Embryonic facial prominence (tissue), 1 donor: ENCODE data around the gene TMIE.

Source experiments
- DNase-seq: peaks from one replicate; pipeline ENCODE4 v3.0.0-alpha.2; 2016; ENCODE audit errors: extremely low spot score

TMIE gene

DNA sequence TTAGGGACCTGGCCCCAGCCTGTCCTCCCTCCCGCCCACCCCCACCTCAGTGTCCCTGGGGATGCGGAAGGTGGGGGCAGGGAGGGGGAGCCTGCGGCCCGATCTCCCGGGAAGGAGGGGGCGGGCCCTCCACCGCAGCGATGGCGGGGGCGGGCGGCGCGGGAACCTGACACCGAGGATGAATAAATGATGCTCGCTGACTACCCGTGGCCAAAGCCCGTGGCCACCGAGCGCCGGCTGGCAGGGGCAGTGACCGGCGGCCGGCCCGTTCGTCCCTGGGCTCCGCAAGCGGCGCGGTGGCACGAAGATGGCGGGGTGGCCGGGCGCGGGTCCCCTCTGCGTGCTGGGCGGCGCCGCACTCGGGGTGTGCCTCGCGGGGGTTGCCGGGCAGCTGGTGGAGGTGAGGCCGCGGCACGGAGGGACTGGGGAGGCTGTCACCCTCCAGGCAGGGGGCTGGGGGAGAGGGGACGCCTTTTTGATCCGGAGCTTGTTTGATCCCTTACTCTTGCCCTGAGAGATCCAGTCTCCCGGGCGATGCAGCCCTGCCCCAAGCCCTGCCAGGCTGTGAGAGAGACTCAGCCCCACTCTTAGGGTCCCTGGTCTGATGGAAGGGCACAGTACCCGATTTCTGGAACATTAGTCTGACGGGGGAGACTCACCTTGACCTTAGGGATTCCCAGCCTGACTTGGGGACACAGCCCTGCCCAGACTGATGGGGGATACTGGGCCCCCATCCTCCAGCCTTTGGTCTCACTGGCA is at the start of gene TMIE:
Gene TMIE (plus strand): TSS at position 212 of the 759 bp plus-strand sequence. CDS start 96 bp downstream, at position 308.
- no peak for DNase-seq

GRCh38 chr3:46655271-46655670 is 45.9 kb upstream of the TMIE start:
- no peak for DNase-seq

DNA sequence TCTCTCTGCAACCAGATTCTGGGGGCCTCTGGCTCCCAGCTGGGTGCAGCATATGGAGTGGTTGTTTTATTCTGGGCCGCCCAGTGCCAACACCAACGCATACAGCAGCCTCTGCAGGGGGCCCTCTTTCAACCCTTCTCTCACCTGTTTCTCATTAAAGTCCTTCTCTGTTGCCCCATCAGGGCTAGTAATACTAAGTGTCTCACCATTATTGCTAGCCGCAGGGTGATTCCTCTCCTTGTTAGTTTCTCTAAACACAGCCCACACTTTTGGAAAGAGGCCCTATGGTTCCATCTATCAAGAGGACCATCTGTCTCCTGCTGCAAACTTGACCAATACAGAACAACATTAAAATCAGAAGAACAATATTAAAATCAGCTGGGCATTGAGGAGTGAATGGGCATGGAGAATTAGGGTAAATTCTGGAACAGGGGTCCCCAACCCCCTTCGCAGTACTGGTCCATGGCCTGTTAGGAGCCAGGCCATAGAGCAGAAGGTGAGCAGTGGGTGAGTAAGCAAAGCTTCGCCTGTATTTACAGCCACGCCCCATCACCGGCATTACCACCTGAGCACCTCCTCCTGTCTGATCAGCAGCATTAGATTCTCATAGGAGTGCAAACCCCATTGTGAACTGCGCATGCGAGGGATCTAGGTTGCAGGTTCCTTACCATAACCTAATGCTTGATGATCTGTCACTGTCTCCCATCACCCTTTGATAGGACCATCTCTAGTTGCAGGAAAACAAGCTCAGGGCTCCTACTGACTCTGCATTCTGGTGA is 44.2 kb upstream of the TMIE start:
- no peak for DNase-seq

- DNase-seq, result no peak
Observed at GRCh38 chr3:46659285-46659684, 41.9 kb upstream of the TMIE start.

DNA sequence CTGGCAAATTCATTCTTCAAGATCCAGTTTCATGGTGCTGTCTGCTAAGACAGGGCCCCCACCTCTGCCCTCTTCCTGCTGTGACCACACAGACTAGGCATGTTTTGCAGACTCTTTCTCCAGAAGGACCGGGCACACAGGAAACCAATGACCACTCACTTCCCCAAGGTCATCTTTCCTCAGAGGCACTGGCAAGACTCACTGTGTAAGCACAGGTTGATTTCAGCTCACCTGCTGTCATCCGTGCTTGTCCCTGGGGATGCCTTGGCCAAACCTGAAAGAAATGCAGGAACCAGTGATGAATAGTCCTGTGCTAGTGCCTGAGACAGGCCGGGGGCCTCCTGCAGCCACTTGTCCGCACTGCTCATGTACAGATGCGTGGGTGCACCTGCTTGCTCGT is 41.2 kb upstream of the TMIE start:
- DNase-seq, result no peak

DNA sequence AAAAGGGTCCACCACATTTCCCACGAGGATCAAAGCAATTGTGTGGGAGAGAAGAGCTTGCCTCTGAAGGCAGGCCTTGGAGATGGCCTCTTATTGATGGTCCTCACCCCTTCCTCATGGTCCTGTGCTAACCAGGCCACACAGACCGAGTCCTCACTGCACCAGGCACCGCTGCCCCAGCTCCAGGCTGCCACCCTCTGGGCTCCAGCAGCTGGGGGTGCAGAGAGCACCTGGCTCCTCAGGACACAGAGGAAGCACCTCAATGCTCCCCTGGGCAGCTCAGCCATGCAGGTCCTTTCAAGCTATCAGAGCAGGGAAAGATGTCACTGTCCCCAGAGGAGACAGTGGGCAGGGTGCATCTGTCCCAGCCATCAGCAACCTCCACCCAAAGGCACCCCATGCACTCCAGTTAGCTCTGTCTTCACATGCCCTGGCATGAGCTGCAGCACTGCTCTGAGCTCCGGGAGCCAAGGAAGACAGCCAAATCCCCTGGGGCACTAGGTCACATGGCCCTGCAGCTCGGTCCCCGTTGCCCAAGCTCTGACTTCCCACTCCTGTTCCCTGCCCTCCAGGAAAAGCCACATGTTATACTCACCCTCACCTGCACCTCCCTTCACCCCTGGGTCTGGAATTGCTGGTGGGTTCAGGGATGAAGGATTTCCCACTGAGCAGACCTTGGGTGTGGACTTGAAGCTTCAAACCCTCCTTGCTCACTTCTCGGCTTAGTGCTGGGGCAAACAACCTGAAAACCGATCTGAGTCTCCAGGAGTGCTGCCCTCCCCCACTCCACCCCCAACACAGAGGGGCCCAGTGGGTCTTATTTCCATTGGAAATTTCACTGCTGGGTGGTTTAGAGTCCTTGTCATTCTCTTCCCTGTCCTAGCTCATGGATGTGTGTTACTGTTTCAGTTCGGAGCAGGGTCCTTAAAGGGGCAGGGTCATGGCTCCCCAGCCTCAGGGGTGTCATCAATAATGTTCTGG is 40.4 kb upstream of the TMIE start:
- DNase-seq, result no peak

GRCh38 chr3:46661776-46662766 is 39.1 kb upstream of the TMIE start:
- no peak for DNase-seq

- DNase-seq, result no peak
Observed at GRCh38 chr3:46662771-46663551, 38.2 kb upstream of the TMIE start.

GRCh38 chr3:46663591-46664135 is 37.5 kb upstream of the TMIE start:
- no peak for DNase-seq

DNA sequence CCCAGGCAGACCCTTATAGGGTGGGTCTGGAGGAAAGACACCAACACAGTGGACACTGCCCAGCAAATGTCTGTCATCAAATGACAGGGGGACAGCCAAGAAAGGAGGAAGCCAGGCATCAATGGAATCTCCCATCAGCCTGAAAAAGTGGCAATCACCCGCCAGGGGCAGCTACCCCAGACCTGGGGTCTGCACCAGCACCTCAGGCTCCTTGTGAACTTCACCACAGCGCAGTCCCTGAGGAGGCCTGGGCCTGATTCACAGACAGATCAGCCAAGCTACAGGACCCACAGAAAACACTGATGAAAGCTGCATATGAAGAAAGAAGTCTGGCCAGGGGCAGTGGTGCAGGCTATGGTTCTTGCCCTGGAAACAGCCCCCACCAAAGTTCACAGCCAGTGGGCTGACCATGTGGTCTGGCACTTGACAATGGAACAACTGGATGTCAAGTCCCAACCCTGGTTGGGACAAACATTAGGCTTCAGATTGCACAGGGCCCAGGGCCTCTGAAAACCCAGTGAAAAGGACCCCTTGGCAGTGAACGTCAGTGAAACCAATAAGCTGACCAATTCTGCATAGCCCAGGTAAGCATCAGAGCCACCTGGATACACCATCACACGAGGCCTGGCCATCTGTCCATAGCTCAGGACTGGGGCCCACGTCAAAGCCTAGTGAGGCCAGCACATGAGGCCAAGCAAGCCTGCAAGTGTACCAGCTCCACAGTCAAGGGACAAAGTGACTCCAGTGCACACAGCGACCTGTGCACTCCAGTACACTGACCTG is 36.8 kb upstream of the TMIE start:
- DNase-seq, result no peak

- DNase-seq, result no peak
Observed at GRCh38 chr3:46664971-46665762, 36.0 kb upstream of the TMIE start.

- no peak for DNase-seq
Observed at GRCh38 chr3:46665763-46666452, 35.3 kb upstream of the TMIE start.

DNA sequence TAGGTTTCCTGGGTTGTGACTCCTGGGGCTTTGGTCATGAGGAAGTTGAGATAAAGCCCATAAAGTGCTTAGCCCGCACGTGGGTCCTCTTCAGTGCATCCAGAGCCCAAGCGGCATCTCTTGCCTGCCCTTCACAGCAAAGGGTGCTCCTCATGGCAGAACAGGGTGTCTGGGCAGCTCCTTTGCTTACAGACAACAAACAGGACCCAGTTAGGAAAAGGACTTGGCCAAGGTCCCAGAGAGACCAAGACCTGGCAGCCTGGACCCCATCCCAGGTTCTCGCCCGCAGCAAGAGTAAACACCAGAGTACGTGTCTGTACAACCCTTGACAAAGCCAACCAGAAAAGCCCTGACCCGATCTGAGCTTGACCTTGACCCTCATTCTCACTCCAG is 34.7 kb upstream of the TMIE start:
- no peak for DNase-seq

- DNase-seq, result no peak
Observed at GRCh38 chr3:46667061-46667621, 34.1 kb upstream of the TMIE start.

GRCh38 chr3:46667657-46668056 is 33.5 kb upstream of the TMIE start:
- DNase-seq, result no peak

DNA sequence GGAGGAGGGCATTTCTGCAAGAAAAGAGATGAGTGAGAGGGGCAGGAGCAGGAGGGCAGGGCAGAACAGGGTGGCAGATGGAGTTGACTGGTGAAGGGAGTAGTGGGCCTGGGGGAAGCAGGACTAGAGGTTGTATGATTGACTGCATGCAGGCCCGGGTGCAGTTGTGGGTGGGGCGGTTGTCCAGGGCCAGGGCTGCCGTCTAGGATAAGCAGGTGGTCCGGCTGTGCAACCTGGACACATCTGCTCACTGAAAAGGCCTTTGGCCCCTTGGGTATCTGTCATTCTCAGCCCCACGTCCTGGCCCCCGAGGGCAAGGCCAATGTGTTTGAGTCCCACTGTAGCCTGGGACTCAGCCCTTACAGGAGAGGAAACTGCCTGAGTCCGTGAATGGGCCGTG is 33.1 kb upstream of the TMIE start:
- no peak for DNase-seq

- DNase-seq, result no peak
Observed at GRCh38 chr3:46668591-46668990, 32.6 kb upstream of the TMIE start.
